Neural crest cell (in vitro differentiated cells): Measurements from ENCODE around the gene LAIR1. TPM values are rescaled to one million over a fixed set of nuclear protein-coding genes. Genes with fewer than 3 reads are reported as not detected.
"Not testable (repeated sequence)": the region's sequence is repeated elsewhere in the genome, so short reads cannot be mapped to it uniquely, and the experiment has no call there.

ENCODE experiments used
- DNase-seq: peaks from one replicate; pipeline ENCODE4 v3.0.0; 2021; ENCODE audit warnings: low read depth, mixed read lengths, low spot score
- H3K27ac Mint-ChIP-seq: one replicate; pipeline ENCODE4 v1.8.0; 2021; ENCODE audit warnings: mild to moderate bottlenecking, mixed read lengths; ENCODE audit not compliant: unreplicated experiment
- H3K27me3 Mint-ChIP-seq: 2 replicates; pipeline ENCODE4 v1.8.0; 2021; ENCODE audit warnings: low read depth, mild to moderate bottlenecking, mixed read lengths
- H3K36me3 Mint-ChIP-seq: 2 replicates; pipeline ENCODE4 v1.8.0; 2021; ENCODE audit warnings: low read depth, mild to moderate bottlenecking, mixed read lengths
- H3K4me1 Mint-ChIP-seq: 2 replicates; pipeline ENCODE4 v1.8.0; 2021; ENCODE audit warnings: mixed read lengths
- H3K4me3 Mint-ChIP-seq: one replicate; pipeline ENCODE4 v1.8.0; 2021; ENCODE audit warnings: mild to moderate bottlenecking, mixed read lengths
- H3K9me3 Mint-ChIP-seq: 2 replicates; pipeline ENCODE4 v1.8.0; 2021; ENCODE audit warnings: mixed read lengths
- CTCF ChIP-seq: fragments of 200-600 bp; sonication (generic); conservative IDR thresholded peaks from 2 replicates; pipeline ENCODE4 v1.5.0; 2021; ENCODE audit warnings: antibody characterized with exemption, mild to moderate bottlenecking
- total RNA-seq: library from RNA; stranded (reverse); gene quantifications from 2 replicates; pipeline ENCODE4 v1.2.1, GENCODE V29; 2021

The LAIR1 gene
- total RNA-seq, 1 donor from 2014 or later: not detected

- Mint-ChIP-seq H3K9me3 (peaks cover 14% of the 10 kb centered on the region), H3K27me3 (peaks cover 54% of the 10 kb centered on the region)
- not testable (repeated sequence) for H3K36me3 Mint-ChIP-seq, H3K4me3 Mint-ChIP-seq, H3K4me1 Mint-ChIP-seq, DNase-seq, H3K27ac Mint-ChIP-seq
- peak; percentile 29 for TF ChIP-seq CTCF
Measured at GRCh38 chr19:54322934-54323333, 41.8 kb downstream of the LAIR1 start.

GRCh38 chr19:54322295-54322694 is 42.4 kb downstream of the LAIR1 start:
- not testable (repeated sequence) for DNase-seq, H3K4me3 Mint-ChIP-seq, H3K36me3 Mint-ChIP-seq, H3K27ac Mint-ChIP-seq, H3K4me1 Mint-ChIP-seq
- Mint-ChIP-seq H3K27me3 (peaks cover 56% of the 10 kb centered on the region), H3K9me3 (peaks cover 14% of the 10 kb centered on the region)

DNA sequence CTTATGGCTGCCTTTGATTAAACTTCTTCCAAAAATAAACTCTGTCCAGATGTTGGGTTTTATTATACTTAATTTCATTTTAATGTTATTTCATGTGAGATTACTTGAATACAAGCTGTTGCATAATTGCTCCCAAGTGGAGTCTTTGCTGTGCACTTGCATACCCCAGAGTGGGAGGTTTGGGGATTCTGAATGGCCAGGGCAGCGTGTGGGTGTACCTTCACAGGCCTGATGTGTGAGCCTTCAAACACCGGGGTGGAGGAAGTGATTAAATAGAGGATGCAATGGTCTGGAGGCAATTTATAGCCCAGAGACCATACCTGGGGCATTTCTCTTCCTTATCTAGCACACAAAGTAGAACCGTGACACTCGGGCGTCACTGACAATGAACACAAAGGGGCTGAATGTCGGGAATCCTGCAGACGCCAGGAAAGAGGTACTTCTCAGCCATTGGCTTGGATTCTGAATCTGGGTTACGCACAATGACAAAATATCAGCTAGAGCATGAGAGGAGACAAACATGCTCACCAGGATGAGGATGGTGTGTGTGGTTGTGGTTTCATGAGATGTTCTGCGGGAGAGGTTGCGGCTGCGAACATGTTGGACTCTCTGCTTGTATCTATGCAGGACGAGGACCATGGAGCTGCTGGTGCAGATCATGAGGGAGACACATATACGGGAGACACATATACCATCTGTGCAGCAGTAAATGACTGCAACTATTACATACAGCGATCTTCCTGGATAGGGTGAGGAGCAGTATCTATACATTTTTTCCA is 44.6 kb downstream of the LAIR1 start:
- peaks cover 58% of the 10 kb centered on the region for H3K27me3 Mint-ChIP-seq
- H3K4me1 Mint-ChIP-seq: no peaks in the 10 kb centered on the region
- peaks cover 13% of the 10 kb centered on the region for H3K9me3 Mint-ChIP-seq
- no peak for DNase-seq
- no peak overlapping the region for H3K27ac Mint-ChIP-seq
- no peaks in the 10 kb centered on the region for H3K36me3 Mint-ChIP-seq
- no peak for TF ChIP-seq CTCF
- no peak overlapping the region for H3K4me3 Mint-ChIP-seq

- H3K27ac Mint-ChIP-seq: no peak overlapping the region
- no peak for DNase-seq
- TF ChIP-seq CTCF: no peak
- H3K36me3 Mint-ChIP-seq: no peaks in the 10 kb centered on the region
- no peak overlapping the region for H3K4me3 Mint-ChIP-seq
- peaks cover 58% of the 10 kb centered on the region for H3K27me3 Mint-ChIP-seq
- no peaks in the 10 kb centered on the region for H3K4me1 Mint-ChIP-seq
- H3K9me3 Mint-ChIP-seq: peaks cover 12% of the 10 kb centered on the region
Measured at GRCh38 chr19:54319049-54319448, 45.7 kb downstream of the LAIR1 start.

GRCh38 chr19:54317965-54318240 is 46.8 kb downstream of the LAIR1 start:
- no peak for DNase-seq
- peaks cover 12% of the 10 kb centered on the region for H3K9me3 Mint-ChIP-seq
- TF ChIP-seq CTCF: no peak
- no peaks in the 10 kb centered on the region for H3K4me1 Mint-ChIP-seq
- no peak overlapping the region for H3K27ac Mint-ChIP-seq
- peaks cover 61% of the 10 kb centered on the region for H3K27me3 Mint-ChIP-seq
- H3K4me3 Mint-ChIP-seq: no peak overlapping the region
- H3K36me3 Mint-ChIP-seq: no peaks in the 10 kb centered on the region

DNA sequence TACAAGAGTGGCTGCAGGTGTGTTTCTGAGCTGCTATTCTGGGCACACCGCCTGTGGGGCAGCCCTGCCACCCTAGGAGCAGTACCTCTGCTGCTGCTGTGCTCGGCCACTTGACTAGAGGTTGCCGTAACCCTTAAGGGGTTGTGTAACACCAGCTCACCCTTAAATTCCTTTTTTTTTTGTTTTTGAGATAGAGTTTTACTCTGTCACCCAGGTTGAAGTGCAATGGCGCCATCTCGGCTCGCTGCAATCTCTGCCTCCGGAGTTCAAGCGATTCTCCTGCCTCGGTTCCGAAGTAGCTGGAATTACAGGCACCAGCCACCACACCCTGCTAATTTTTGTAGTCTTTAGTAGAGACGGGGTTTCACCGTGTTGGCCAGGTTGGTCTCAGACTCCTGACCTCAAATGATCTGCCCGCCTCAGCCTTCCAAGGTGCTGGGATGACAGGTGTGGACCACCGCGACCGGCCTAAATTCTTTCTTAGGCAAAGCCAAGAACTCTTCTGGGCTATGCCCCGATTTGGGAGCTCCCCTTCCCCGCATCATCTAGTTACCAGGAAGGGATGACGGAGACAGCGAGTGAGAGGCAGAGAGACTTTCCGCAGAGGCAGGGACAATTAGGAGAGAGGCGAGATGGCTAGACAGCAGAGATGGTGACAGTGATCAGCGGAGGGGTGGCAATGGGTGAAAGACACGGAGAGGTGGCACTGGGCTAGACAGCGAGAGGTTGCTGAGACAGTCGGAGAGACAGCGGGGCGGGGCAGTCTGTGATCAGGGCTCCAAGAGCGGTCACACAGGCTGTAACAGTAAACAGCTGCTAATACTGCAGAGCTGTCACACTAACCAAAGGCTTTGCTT is 47.4 kb downstream of the LAIR1 start:
- Mint-ChIP-seq H3K4me3 (no peak overlapping the region), H3K27me3 (peaks cover 66% of the 10 kb centered on the region), H3K36me3 (no peaks in the 10 kb centered on the region), H3K27ac (no peak overlapping the region), H3K9me3 (peaks cover 12% of the 10 kb centered on the region), H3K4me1 (no peaks in the 10 kb centered on the region)
- TF ChIP-seq CTCF: no peak
- DNase-seq: no peak
